ENCODE results near the gene CTIF. TPM values are rescaled to one million over a fixed set of nuclear protein-coding genes. Genes with fewer than 3 reads are reported as not detected.

CTIF gene
- total RNA-seq, 2 donors from 2014 or later: 14.8 to 18.5 TPM

- intact Hi-C loops (cut with DNase I, micrococcal nuclease): no loop called here
- ATAC-seq (no peak), DNase-seq (peak in 1 of 2 donors; percentile 8)
Observed at GRCh38 chr18:48831802-48832201, 293.0 kb downstream of the CTIF start.

- intact Hi-C loops (cut with DNase I, micrococcal nuclease): no loop called here
- DNase-seq (peak; percentile 65 to 68), ATAC-seq (peak; percentile 94)
Observed at GRCh38 chr18:48832938-48833700, 294.3 kb downstream of the CTIF start.

- ATAC-seq: no peak
- intact Hi-C loops (cut with DNase I, micrococcal nuclease): no loop called here
- peak in 1 of 2 donors; percentile 37 for DNase-seq
Observed at GRCh38 chr18:48833701-48834412, 295.0 kb downstream of the CTIF start.

- intact Hi-C loops (cut with DNase I, micrococcal nuclease): no loop called here
- peak; percentile 32 for ATAC-seq
- DNase-seq: peak; percentile 56 to 77
Observed at GRCh38 chr18:48834413-48835031, 295.7 kb downstream of the CTIF start.

GRCh38 chr18:48835119-48835518 is 296.3 kb downstream of the CTIF start:
- ATAC-seq (no peak), DNase-seq (no peak)
- intact Hi-C loops (cut with DNase I, micrococcal nuclease): no loop called here

GRCh38 chr18:48835745-48836170 is 296.9 kb downstream of the CTIF start:
- intact Hi-C loops (cut with DNase I, micrococcal nuclease): no loop called here
- no peak for ATAC-seq
- peak in 1 of 2 donors; percentile 16 for DNase-seq

GRCh38 chr18:48836231-48836805 is 297.5 kb downstream of the CTIF start:
- ATAC-seq (no peak), DNase-seq (peak in 1 of 2 donors; percentile 10)
- intact Hi-C loops (cut with DNase I, micrococcal nuclease): no loop called here

- intact Hi-C loops (cut with DNase I, micrococcal nuclease): no loop called here
- ATAC-seq: no peak
- no peak for DNase-seq
Observed at GRCh38 chr18:48836806-48837615, 298.2 kb downstream of the CTIF start.

- intact Hi-C loops (cut with DNase I, micrococcal nuclease): no loop called here
- ATAC-seq (no peak), DNase-seq (no peak)
Observed at GRCh38 chr18:48837676-48838075, 298.8 kb downstream of the CTIF start.

GRCh38 chr18:48838166-48838775 is 299.4 kb downstream of the CTIF start:
- ATAC-seq: no peak
- intact Hi-C loops (cut with DNase I, micrococcal nuclease): no loop called here
- no peak for DNase-seq

- ATAC-seq: no peak
- intact Hi-C loops (cut with DNase I, micrococcal nuclease): no loop called here
- no peak for DNase-seq
Observed at GRCh38 chr18:48838921-48839818, 300.3 kb downstream of the CTIF start.

- DNase-seq: no peak
Observed at GRCh38 chr18:48839819-48840490, 301.1 kb downstream of the CTIF start.

GRCh38 chr18:48840491-48840877 is 301.7 kb downstream of the CTIF start:
- intact Hi-C loops (cut with DNase I, micrococcal nuclease): no loop called here
- DNase-seq: no peak
- no peak for ATAC-seq

More at GRCh38 chr18:48839819-48840490, 301.1 kb downstream of the CTIF start:
- no peak for ATAC-seq
- intact Hi-C loops (cut with DNase I, micrococcal nuclease): no loop called here

GRCh38 chr18:48841381-48842258 is 302.8 kb downstream of the CTIF start:
- DNase-seq: no peak
- ATAC-seq: no peak
- intact Hi-C loops (cut with DNase I, micrococcal nuclease): no loop called here

- intact Hi-C loops (cut with DNase I, micrococcal nuclease): no loop called here
- DNase-seq (no peak), ATAC-seq (peak; percentile 58)
Observed at GRCh38 chr18:48842259-48843061, 303.6 kb downstream of the CTIF start.
